Psoas muscle (tissue), 8 donors: ENCODE results near the gene FOXN4. TPM values are rescaled to one million over a fixed set of nuclear protein-coding genes. Genes with fewer than 3 reads are reported as not detected.
A peak's percentile ranks its signal among the peaks of the same experiment; 100 is the strongest.

ENCODE experiments used
- ATAC-seq, 4 donors: fragments of 200-7000 bp; cut with Tn5 transposase; one replicate each; pipeline ENCODE4 v1.9.1; 2020; ENCODE audit warnings: moderate library complexity in 3 of 4, mild to moderate bottlenecking in 2 of 4
- DNase-seq, 2 donors: peaks; one replicate each; pipeline ENCODE4 v3.0.0-alpha.2; 2020
- H3K27ac ChIP-seq: fragments of 200-600 bp; one replicate; pipeline ENCODE4 v1.8.0; 2022
- H3K27me3 ChIP-seq, 3 donors: fragments of 200-600 bp in 1 of 3; one replicate each; pipeline versions ENCODE4 v1.6.1 to v1.8.0; 2013 to 2022; ENCODE audit warnings: low read length in 2 of 3, mild to moderate bottlenecking in 2 of 3, moderate library complexity in 1 of 3; ENCODE audit not compliant: insufficient read depth in 3 of 3
- H3K36me3 ChIP-seq, 2 donors: fragments of 200-600 bp in 1 of 2; one replicate each; pipeline versions ENCODE4 v1.6.1 to v1.8.0; 2013 to 2022; ENCODE audit warnings: low read depth in 1 of 2, mild to moderate bottlenecking in 1 of 2, moderate library complexity in 1 of 2; ENCODE audit not compliant: insufficient read depth in 1 of 2
- H3K4me1 ChIP-seq: fragments of 200-600 bp; one replicate; pipeline ENCODE4 v1.8.0; 2022
- H3K4me3 ChIP-seq: fragments of 200-600 bp; one replicate; pipeline ENCODE4 v1.8.0; 2022; ENCODE audit warnings: mild to moderate bottlenecking
- H3K9me3 ChIP-seq: fragments of 200-600 bp; one replicate; pipeline ENCODE4 v1.8.0; 2022
- CTCF ChIP-seq: fragments of 200-600 bp; IDR thresholded peaks from one replicate; pipeline ENCODE4 v1.8.0; 2022; ENCODE audit warnings: antibody characterized with exemption
- WGBS, 3 donors: extraction: QIAGEN DNeasy Blood & Tissue Kit; methylation state at CpG; one replicate each; pipeline versions ENCODE4 v1.1.6 to v1.1.7; 2013; 5-methylcytosine and 5-hydroxymethylcytosine counted together
- intact Hi-C, 2 donors: fragments of 100-400 bp; cut with DNase I; formaldehyde crosslinking; loops; one replicate each; pipeline versions ENCODE4 v1.11.0 to v1.14.2; 2022
- polyA plus RNA-seq, 3 donors: library from polyadenylated mRNA; stranded (reverse); fragments of 200-250 nt; gene quantifications; one replicate each; pipeline ENCODE4 v1.2.3, GENCODE V29; 2013
- total RNA-seq, 4 donors: library from RNA; stranded (reverse); fragmentation: NEBNext Ultra II Directional in 2 of 4; extraction: Animal tissue kit (Norgen Biotek cat#: 25700) in 2 of 4; gene quantifications; one replicate each; pipeline versions ENCODE4 v1.2.1 to v1.2.4, GENCODE V29; 2021 to 2023
- donor health status: healthy with polysubstance abuse.
- donor health status: DM: no; HTN: no; CAD: no; lungs with moderate emphysema.
- donor health status: Bipolar disorder and iron deficiency.
- donor health status: healthy.
- donor health status: DM: yes; HTN: yes; CAD: no.
- donor health status: DM: no; HTN: no; CAD: no.
- donor health status: DM: no; HTN: no; CAD: no.
- donor health status: DM: yes; HTN: yes; CAD: no.

The FOXN4 gene
- total and polyA plus RNA-seq, 7 donors = 0.01 to 0.03 TPM; not detected in 5

DNA sequence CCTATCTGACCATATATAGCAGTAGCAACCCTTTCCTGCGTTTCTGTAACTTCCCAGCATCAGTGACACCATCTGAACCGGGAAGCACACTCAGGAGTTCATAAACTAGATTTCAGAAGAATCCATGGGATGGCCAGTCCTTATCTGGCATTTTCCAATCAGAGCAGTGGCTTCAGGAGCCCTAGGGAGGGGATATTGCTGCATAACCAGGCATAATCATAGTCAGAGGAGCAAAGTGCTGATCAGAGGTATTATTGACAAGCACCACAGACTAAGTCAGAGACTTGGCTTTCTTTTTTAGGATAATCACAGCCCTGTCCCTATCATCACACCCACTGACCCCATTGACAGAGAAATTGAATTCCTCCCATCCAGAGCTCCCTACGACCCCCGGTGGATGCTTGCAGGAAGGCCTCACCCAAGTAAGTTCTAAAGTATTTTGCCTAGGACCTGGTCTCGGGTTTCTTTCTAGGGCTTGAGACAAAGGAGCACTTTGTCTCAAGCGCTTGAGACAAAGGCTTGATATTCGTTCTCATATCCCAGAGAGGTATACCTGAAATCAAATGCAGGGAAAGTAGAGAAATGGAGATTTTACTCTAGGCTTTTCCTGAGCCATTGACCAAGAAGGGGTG is 55.1 kb downstream of the FOXN4 start:
- ATAC-seq = no peak
- TF ChIP-seq CTCF = no peak
- no peak for DNase-seq
- Histone ChIP-seq H3K36me3 (peaks cover 27 to 99% of the 10 kb centered on the region in 2 donors), H3K27me3 (no peaks in the 10 kb centered on the region), H3K4me1 (peaks cover 8% of the 10 kb centered on the region), H3K9me3 (peaks cover 8% of the 10 kb centered on the region), H3K27ac (no peak overlapping the region), H3K4me3 (no peak overlapping the region)
- intact Hi-C loops = no loop called here
- 96 to 98% (median 97%) methylated on average over 7 of the region's 7 CpGs for WGBS, 3 donors

DNA sequence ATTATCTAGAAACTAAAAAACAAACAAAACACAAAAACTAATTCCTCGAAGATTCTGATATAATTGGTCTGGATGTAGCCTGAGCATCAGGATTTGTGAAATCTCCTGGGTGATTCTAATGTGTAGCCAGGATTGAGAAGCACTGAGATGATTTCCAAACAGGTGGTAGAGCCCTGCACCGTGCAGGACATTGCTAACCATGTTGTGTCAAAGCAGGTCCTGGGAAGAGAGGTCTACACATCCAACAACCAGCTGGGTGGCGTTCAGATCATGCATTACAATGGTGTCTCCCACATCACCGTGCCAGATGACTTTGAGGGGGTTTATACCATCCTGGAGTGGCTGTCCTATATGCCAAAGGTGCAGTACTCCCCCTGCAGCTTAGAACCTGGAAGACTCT is 56.3 kb downstream of the FOXN4 start:
- 89 to 91% (median 91%) methylated on average over 4 of the region's 4 CpGs for WGBS, 3 donors
- no peak overlapping the region for H3K27ac ChIP-seq
- H3K9me3 ChIP-seq = peaks cover 8% of the 10 kb centered on the region

GRCh38 chr12:109250523-109250922 is 58.6 kb downstream of the FOXN4 start:
- Histone ChIP-seq H3K27me3 (no peaks in the 10 kb centered on the region), H3K4me1 (no peaks in the 10 kb centered on the region), H3K36me3 (peaks cover 24 to 100% of the 10 kb centered on the region in 2 donors), H3K4me3 (no peak overlapping the region), H3K27ac (no peak overlapping the region), H3K9me3 (peaks cover 8% of the 10 kb centered on the region)
- no peak for TF ChIP-seq CTCF
- intact Hi-C loops = no loop called here
- no peak for ATAC-seq
- WGBS, 3 donors = 70 to 88% (median 85%) methylated on average over 1 of the region's 1 CpG
- DNase-seq = no peak

More for the DNA sequence above, 56.3 kb downstream of the FOXN4 start:
- Histone ChIP-seq H3K4me1 (no peaks in the 10 kb centered on the region), H3K36me3 (peaks cover 25 to 100% of the 10 kb centered on the region in 2 donors), H3K27me3 (no peaks in the 10 kb centered on the region), H3K4me3 (no peak overlapping the region)
- no peak for DNase-seq
- intact Hi-C loops = no loop called here
- no peak for TF ChIP-seq CTCF
- ATAC-seq = peak in 1 of 4 donors; percentile 4

- DNase-seq (no peak), ATAC-seq (peak in 2 of 4 donors; percentile 9 to 11)
- Histone ChIP-seq H3K27ac (no peak overlapping the region), H3K27me3 (no peaks in the 10 kb centered on the region), H3K4me3 (no peak overlapping the region), H3K36me3 (peaks cover 19 to 100% of the 10 kb centered on the region in 2 donors), H3K9me3 (no peaks in the 10 kb centered on the region), H3K4me1 (no peaks in the 10 kb centered on the region)
- no peak for TF ChIP-seq CTCF
- intact Hi-C loops = no loop called here
- 76 to 86% (median 78%) methylated on average over 9 of the region's 9 CpGs for WGBS, 3 donors
Measured at GRCh38 chr12:109247831-109248654, 61.0 kb downstream of the FOXN4 start.
